Esophagus muscularis mucosa (tissue), 4 donors: ENCODE measurements around the gene SEMA5B. TPM values are rescaled to one million over a fixed set of nuclear protein-coding genes. Genes with fewer than 3 reads are reported as not detected.

ENCODE experiments used
- DNase-seq: peaks from one replicate; pipeline ENCODE4 v3.0.0-alpha.2; 2017; ENCODE audit errors: extremely low spot score
- H3K27ac ChIP-seq, 4 donors: fragments of 200-600 bp; sonication (generic); replicated peaks in 1 of 4; 1 replicate in 3 of 4; 2 replicates in 1 of 4; pipeline ENCODE4 v1.5.1; 2016 to 2019; ENCODE audit warnings: mild to moderate bottlenecking in 1 of 4
- H3K27me3 ChIP-seq, 4 donors: fragments of 200-600 bp; sonication (generic); one replicate each; pipeline versions ENCODE4 v1.5.1 to v1.6.0; 2016 to 2019
- H3K36me3 ChIP-seq, 4 donors: fragments of 200-600 bp; sonication (generic); one replicate each; pipeline ENCODE4 v1.5.1; 2016 to 2019
- H3K4me1 ChIP-seq, 4 donors: fragments of 200-600 bp; sonication (generic); one replicate each; pipeline ENCODE4 v1.5.1; 2016 to 2019
- H3K4me3 ChIP-seq, 4 donors: fragments of 200-600 bp; sonication (generic); 1 replicate in 2 of 4; 2 replicates in 2 of 4; pipeline ENCODE4 v1.5.1; 2016 to 2019; ENCODE audit warnings: mild to moderate bottlenecking in 4 of 4, moderate library complexity in 1 of 4
- H3K9me3 ChIP-seq, 4 donors: fragments of 200-600 bp; sonication (generic); 1 replicate in 3 of 4; 2 replicates in 1 of 4; pipeline ENCODE4 v1.5.1; 2016 to 2019
- CTCF ChIP-seq, 3 experiments: fragments of 200-600 bp in 2 of 3; fragments of 450-650 bp in 1 of 3; sonication (generic) in 2 of 3; IDR thresholded peaks; one replicate each; pipeline ENCODE4 v1.5.1; 2017 to 2019; ENCODE audit warnings: antibody characterized with exemption in 3 of 3, mild to moderate bottlenecking in 2 of 3, moderate library complexity in 1 of 3
- EP300 ChIP-seq: sonication (generic); formaldehyde crosslinking; IDR thresholded peaks from one replicate; pipeline ENCODE4 v1.6.1; 2017; ENCODE audit warnings: antibody characterized with exemption
- POLR2A ChIP-seq: fragments of 450-650 bp; IDR thresholded peaks from one replicate; pipeline ENCODE4 v1.6.1; 2017; ENCODE audit warnings: antibody characterized with exemption, moderate library complexity, mild to moderate bottlenecking, low read depth
- POLR2AphosphoS5 ChIP-seq, 2 donors: sonication (generic); formaldehyde crosslinking; IDR thresholded peaks; one replicate each; pipeline ENCODE4 v1.6.1; 2017; ENCODE audit warnings: antibody characterized with exemption in 2 of 2
- WGBS: methylation state at CpG from one replicate; pipeline ENCODE4 v1.1.5; 2018; 5-methylcytosine and 5-hydroxymethylcytosine counted together
- intact Hi-C: fragments of 100-400 bp; cut with DNase I; formaldehyde crosslinking; loops from one replicate; pipeline ENCODE4 v1.15.1; 2023
- total RNA-seq, 4 donors: library from RNA; depleted of rRNA; stranded (reverse); fragments of >200 nt; gene quantifications; one replicate each; pipeline versions ENCODE4 v1.1.0 to v1.2.1, GENCODE V29; 2016

The SEMA5B gene
- total RNA-seq, 4 donors from 2014 or later = under 0.01 to 1.6 (median 0.34) TPM

- H3K9me3 ChIP-seq = no peaks in the 10 kb centered on the region
- H3K4me3 ChIP-seq = no peak overlapping the region
- H3K27me3 ChIP-seq = peaks cover 0 to 5% (median 0%) of the 10 kb centered on the region in 4 donors
- intact Hi-C loops = no loop called here
- DNase-seq = no peak
- H3K4me1 ChIP-seq = peaks cover 0 to 5% (median 0%) of the 10 kb centered on the region in 4 donors
- no peaks in the 10 kb centered on the region for H3K36me3 ChIP-seq
- WGBS = 92% methylated on average over 5 of the region's 5 CpGs
- TF ChIP-seq CTCF (IDR thresholded peaks at IDR 0.05) (no peak), POLR2AphosphoS5 (IDR thresholded peaks at IDR 0.05) (no peak), POLR2A (no peak), EP300 (no peak)
- no peak overlapping the region for H3K27ac ChIP-seq
Observed at GRCh38 chr3:122932251-122932967, 95.2 kb downstream of the SEMA5B start.

GRCh38 chr3:122931636-122932035 is 95.9 kb downstream of the SEMA5B start:
- peaks cover 0 to 5% (median 0%) of the 10 kb centered on the region in 4 donors for H3K27me3 ChIP-seq
- 90% methylated on average over 4 of the region's 4 CpGs for WGBS
- H3K4me1 ChIP-seq = peaks cover 0 to 5% (median 0%) of the 10 kb centered on the region in 4 donors
- DNase-seq = no peak
- no peaks in the 10 kb centered on the region for H3K36me3 ChIP-seq
- intact Hi-C loops = no loop called here
- no peak for TF ChIP-seq POLR2A
- no peak for TF ChIP-seq EP300
- H3K27ac ChIP-seq = no peak overlapping the region
- H3K4me3 ChIP-seq = no peak overlapping the region
- no peaks in the 10 kb centered on the region for H3K9me3 ChIP-seq

- Histone ChIP-seq H3K27me3 (peaks cover 0 to 5% (median 0%) of the 10 kb centered on the region in 4 donors), H3K9me3 (no peaks in the 10 kb centered on the region), H3K27ac (no peak overlapping the region), H3K36me3 (no peaks in the 10 kb centered on the region), H3K4me3 (no peak overlapping the region), H3K4me1 (no peaks in the 10 kb centered on the region)
- DNase-seq = no peak
- TF ChIP-seq CTCF (IDR thresholded peaks at IDR 0.05) = no peak
- TF ChIP-seq POLR2A = no peak
- TF ChIP-seq EP300 = no peak
- TF ChIP-seq POLR2AphosphoS5 (IDR thresholded peaks at IDR 0.05) = no peak
- intact Hi-C loops = no loop called here
- WGBS = 83% methylated on average over 13 of the region's 14 CpGs
Observed at GRCh38 chr3:122930063-122930997, 97.2 kb downstream of the SEMA5B start.

- no peaks in the 10 kb centered on the region for H3K9me3 ChIP-seq
- no peak overlapping the region for H3K4me3 ChIP-seq
- H3K27ac ChIP-seq = no peak overlapping the region
- peaks cover 0 to 9% (median 0%) of the 10 kb centered on the region in 4 donors for H3K27me3 ChIP-seq
- no peaks in the 10 kb centered on the region for H3K36me3 ChIP-seq
- intact Hi-C loops = loop anchor here (10.0 kb wide), 1 partner anchor 215 kb away; no protein-coding TSS in a partner anchor
- no peaks in the 10 kb centered on the region for H3K4me1 ChIP-seq
- no peak for TF ChIP-seq POLR2AphosphoS5 (IDR thresholded peaks at IDR 0.05)
- TF ChIP-seq EP300 = no peak
- TF ChIP-seq POLR2A = no peak
- TF ChIP-seq CTCF (IDR thresholded peaks at IDR 0.05) = no peak
- DNase-seq = no peak
- WGBS = 65% methylated on average over 11 of the region's 12 CpGs
Observed at GRCh38 chr3:122929188-122930062, 98.1 kb downstream of the SEMA5B start.
